Measurements from ENCODE around the gene ORM2. TPM values are rescaled to one million over a fixed set of nuclear protein-coding genes. Genes with fewer than 3 reads are reported as not detected.

ORM2 gene
- total and polyA plus RNA-seq, 2 experiments from 2014 or later: 0.76 TPM

DNA sequence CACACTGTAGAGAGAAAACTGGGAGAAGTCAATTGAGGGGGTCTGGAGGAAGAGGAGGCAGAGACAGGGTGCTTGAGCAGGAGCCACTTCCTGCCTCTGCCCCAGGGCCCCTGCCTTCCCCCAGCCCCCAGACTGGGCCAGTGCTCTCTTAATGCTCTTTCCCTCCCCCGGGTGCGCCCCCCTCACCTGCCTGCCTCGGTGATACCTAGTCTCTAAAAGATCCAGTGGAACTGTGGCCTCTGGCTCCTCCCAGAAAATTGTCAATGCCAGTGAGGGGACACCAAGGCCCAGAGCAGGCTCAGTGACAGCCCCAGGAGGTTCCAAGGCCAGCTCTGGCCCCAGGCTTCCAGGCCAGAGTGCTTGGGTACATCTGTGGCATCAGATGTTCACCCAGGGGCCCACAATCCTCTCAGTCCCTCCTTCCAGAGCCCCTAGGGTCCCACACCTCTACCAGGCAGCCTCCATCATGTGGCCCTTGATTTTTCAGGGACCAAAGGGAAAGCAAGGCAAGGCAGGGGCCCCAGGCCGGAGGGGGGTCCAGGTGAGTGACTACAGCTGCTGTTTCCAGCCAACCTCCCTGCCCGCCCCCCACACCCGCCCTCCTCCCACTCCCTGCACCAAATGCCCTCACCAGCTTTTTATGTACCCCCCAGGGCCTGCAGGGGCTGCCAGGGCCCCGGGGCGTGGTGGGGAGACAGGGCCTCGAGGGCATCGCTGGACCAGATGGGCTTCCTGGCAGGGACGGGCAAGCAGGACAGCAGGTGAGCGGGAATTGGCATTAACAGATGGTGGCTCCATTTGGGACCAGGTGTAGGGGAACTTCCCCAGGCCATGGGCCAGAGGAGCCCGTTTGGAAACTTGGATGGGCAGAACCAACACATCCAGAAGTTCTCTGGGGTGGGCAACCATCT is 39.8 kb upstream of the ORM2 start:
- H3K27ac ChIP-seq (ENCODE audit: low read depth): no peak overlapping the region
- no peaks in the 10 kb centered on the region for H3K27me3 Mint-ChIP-seq (ENCODE audit: insufficient read depth, low read depth, poor library complexity)
- ATAC-seq: no peak
- no peak overlapping the region for H3K4me3 Mint-ChIP-seq
- H3F3A ChIP-seq (replicated peaks; ENCODE audit: low read depth): no peaks in the 10 kb centered on the region
- H2AFZ ChIP-seq: no peak overlapping the region
- peaks cover 23% of the 10 kb centered on the region for H3K4me1 Mint-ChIP-seq
- no peaks in the 10 kb centered on the region for H3K27me3 ChIP-seq (ENCODE audit: insufficient read depth)
- no peaks in the 10 kb centered on the region for H4K20me1 ChIP-seq (replicated peaks; ENCODE audit: insufficient read depth)
- no peak overlapping the region for H3K4me2 ChIP-seq
- H3K79me2 ChIP-seq (replicated peaks; ENCODE audit: insufficient read depth): no peaks in the 10 kb centered on the region
- DNase-seq (ENCODE audit: low spot score): no peak
- peaks cover 26% of the 10 kb centered on the region for H3K36me3 Mint-ChIP-seq (ENCODE audit: low read depth)
- H3K9me3 Mint-ChIP-seq: peaks cover 5% of the 10 kb centered on the region
- H3K4me1 ChIP-seq (ENCODE audit: insufficient read depth): peaks cover 7% of the 10 kb centered on the region
- no peaks in the 10 kb centered on the region for H3K9me2 ChIP-seq (ENCODE audit: insufficient read depth)
- H3K36me3 ChIP-seq (ENCODE audit: insufficient read depth): peaks cover 20% of the 10 kb centered on the region
- no peak overlapping the region for H3K4me3 ChIP-seq
- TF ChIP-seq STAT1 (IDR thresholded peaks at IDR 0.05; ENCODE audit: unreplicated experiment): no peak
- TF ChIP-seq CREB1 (CRISPR knock-in tag; IDR thresholded peaks at IDR 0.05; ENCODE audit: low read depth): no peak
- TF ChIP-seq JUNB (IDR thresholded peaks at IDR 0.05; ENCODE audit: unreplicated experiment): no peak
- TF ChIP-seq, protein P1, sequence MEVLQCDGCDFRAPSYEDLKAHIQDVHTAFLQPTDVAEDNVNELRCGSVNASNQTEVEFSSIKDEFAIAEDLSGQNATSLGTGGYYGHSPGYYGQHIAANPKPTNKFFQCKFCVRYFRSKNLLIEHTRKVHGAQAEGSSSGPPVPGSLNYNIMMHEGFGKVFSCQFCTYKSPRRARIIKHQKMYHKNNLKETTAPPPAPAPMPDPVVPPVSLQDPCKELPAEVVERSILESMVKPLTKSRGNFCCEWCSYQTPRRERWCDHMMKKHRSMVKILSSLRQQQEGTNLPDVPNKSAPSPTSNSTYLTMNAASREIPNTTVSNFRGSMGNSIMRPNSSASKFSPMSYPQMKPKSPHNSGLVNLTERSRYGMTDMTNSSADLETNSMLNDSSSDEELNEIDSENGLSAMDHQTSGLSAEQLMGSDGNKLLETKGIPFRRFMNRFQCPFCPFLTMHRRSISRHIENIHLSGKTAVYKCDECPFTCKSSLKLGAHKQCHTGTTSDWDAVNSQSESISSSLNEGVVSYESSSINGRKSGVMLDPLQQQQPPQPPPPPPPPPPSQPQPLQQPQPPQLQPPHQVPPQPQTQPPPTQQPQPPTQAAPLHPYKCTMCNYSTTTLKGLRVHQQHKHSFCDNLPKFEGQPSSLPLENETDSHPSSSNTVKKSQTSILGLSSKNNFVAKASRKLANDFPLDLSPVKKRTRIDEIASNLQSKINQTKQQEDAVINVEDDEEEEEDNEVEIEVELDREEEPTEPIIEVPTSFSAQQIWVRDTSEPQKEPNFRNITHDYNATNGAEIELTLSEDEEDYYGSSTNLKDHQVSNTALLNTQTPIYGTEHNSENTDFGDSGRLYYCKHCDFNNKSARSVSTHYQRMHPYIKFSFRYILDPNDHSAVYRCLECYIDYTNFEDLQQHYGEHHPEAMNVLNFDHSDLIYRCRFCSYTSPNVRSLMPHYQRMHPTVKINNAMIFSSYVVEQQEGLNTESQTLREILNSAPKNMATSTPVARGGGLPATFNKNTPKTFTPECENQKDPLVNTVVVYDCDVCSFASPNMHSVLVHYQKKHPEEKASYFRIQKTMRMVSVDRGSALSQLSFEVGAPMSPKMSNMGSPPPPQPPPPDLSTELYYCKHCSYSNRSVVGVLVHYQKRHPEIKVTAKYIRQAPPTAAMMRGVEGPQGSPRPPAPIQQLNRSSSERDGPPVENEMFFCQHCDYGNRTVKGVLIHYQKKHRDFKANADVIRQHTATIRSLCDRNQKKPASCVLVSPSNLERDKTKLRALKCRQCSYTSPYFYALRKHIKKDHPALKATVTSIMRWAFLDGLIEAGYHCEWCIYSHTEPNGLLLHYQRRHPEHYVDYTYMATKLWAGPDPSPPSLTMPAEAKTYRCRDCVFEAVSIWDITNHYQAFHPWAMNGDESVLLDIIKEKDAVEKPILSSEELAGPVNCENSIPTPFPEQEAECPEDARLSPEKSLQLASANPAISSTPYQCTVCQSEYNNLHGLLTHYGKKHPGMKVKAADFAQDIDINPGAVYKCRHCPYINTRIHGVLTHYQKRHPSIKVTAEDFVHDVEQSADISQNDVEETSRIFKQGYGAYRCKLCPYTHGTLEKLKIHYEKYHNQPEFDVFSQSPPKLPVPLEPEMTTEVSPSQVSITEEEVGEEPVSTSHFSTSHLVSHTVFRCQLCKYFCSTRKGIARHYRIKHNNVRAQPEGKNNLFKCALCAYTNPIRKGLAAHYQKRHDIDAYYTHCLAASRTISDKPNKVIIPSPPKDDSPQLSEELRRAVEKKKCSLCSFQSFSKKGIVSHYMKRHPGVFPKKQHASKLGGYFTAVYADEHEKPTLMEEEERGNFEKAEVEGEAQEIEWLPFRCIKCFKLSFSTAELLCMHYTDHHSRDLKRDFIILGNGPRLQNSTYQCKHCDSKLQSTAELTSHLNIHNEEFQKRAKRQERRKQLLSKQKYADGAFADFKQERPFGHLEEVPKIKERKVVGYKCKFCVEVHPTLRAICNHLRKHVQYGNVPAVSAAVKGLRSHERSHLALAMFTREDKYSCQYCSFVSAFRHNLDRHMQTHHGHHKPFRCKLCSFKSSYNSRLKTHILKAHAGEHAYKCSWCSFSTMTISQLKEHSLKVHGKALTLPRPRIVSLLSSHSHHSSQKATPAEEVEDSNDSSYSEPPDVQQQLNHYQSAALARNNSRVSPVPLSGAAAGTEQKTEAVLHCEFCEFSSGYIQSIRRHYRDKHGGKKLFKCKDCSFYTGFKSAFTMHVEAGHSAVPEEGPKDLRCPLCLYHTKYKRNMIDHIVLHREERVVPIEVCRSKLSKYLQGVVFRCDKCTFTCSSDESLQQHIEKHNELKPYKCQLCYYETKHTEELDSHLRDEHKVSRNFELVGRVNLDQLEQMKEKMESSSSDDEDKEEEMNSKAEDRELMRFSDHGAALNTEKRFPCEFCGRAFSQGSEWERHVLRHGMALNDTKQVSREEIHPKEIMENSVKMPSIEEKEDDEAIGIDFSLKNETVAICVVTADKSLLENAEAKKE (CRISPR knock-in tag; IDR thresholded peaks at IDR 0.05): no peak
- no peak for TF ChIP-seq ZNF114 (CRISPR knock-in tag; IDR thresholded peaks at IDR 0.05)
- TF ChIP-seq ZNF331 (CRISPR knock-in tag; IDR thresholded peaks at IDR 0.05; ENCODE audit: low read depth): no peak
- TF ChIP-seq, protein P2, sequence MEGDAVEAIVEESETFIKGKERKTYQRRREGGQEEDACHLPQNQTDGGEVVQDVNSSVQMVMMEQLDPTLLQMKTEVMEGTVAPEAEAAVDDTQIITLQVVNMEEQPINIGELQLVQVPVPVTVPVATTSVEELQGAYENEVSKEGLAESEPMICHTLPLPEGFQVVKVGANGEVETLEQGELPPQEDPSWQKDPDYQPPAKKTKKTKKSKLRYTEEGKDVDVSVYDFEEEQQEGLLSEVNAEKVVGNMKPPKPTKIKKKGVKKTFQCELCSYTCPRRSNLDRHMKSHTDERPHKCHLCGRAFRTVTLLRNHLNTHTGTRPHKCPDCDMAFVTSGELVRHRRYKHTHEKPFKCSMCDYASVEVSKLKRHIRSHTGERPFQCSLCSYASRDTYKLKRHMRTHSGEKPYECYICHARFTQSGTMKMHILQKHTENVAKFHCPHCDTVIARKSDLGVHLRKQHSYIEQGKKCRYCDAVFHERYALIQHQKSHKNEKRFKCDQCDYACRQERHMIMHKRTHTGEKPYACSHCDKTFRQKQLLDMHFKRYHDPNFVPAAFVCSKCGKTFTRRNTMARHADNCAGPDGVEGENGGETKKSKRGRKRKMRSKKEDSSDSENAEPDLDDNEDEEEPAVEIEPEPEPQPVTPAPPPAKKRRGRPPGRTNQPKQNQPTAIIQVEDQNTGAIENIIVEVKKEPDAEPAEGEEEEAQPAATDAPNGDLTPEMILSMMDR (conservative IDR thresholded peaks at IDR 0.05; ENCODE audit: low read depth in 2 of 2): no peak
- no peak for TF ChIP-seq NANOG (IDR thresholded peaks at IDR 0.05; ENCODE audit: borderline replicate concordance)
- no peak for TF ChIP-seq EZH2phosphoT487 (IDR thresholded peaks at IDR 0.05; ENCODE audit: unreplicated experiment)
- no peak overlapping the region for H3K27ac Mint-ChIP-seq
